ENCODE results near the gene PCYT2.

PCYT2 gene

DNA sequence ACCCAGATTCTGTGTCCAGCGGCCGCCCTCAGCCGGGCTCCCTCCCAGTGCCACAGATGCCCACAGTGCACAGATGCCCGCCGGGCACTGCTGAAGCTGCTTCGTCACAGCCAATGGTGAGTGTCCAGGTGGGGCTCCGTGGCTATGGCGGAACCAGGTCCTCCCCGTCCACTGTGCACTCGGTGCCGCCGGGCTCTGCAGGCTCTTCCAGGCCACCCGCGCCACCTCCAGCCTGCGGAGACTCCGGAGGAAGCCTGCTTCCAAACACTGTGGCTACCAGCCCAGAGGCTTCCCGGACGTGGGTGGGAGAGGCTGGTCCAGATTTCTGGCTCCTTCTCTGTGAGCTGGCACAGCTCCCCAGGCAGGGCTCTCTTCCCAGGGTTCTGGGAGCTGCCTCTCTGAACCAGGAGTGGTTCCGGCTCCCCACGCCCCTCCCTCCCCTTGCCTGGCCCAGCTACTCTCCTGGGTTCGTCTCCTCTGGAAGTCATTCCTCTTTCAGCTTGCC, 28.7 kb upstream of the PCYT2 start:
- no peak for DNase-seq

DNA sequence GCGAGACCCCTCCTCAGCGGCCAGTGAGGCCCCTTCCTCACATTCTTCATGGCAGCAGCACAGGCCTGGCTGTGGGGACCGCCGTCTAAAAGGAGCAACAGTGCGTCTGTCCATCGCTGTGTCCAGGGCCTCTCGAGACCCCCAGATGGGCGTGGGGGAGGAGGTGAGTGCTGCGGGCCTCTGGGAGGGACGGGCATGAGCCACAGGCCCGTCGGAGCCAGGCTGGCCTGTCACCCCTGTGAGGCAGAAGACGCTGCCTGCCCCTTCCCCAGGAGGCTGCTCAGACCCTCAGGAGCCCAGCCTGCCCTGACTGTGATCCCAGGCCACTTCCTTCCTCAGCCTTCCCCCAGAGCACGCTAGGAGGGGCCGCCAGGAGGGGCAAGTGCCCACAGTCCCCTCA, 28.0 kb upstream of the PCYT2 start:
- no peak overlapping the region for H2AFZ ChIP-seq (ENCODE audit: low read depth, low read length)
- H3K9me3 ChIP-seq (ENCODE audit: insufficient read depth, low read length, severe bottlenecking) = no peaks in the 10 kb centered on the region
- TF ChIP-seq, protein P1, sequence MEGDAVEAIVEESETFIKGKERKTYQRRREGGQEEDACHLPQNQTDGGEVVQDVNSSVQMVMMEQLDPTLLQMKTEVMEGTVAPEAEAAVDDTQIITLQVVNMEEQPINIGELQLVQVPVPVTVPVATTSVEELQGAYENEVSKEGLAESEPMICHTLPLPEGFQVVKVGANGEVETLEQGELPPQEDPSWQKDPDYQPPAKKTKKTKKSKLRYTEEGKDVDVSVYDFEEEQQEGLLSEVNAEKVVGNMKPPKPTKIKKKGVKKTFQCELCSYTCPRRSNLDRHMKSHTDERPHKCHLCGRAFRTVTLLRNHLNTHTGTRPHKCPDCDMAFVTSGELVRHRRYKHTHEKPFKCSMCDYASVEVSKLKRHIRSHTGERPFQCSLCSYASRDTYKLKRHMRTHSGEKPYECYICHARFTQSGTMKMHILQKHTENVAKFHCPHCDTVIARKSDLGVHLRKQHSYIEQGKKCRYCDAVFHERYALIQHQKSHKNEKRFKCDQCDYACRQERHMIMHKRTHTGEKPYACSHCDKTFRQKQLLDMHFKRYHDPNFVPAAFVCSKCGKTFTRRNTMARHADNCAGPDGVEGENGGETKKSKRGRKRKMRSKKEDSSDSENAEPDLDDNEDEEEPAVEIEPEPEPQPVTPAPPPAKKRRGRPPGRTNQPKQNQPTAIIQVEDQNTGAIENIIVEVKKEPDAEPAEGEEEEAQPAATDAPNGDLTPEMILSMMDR (IDR thresholded peaks at IDR 0.05; ENCODE audit: borderline replicate concordance, extremely low read depth, low read length, poor library complexity, severe bottlenecking) = no peak
- TF ChIP-seq EZH2 (IDR thresholded peaks at IDR 0.05; ENCODE audit: borderline replicate concordance, low read depth, low read length, severe bottlenecking) = no peak
- ATAC-seq (ENCODE audit: insufficient read depth, low read depth) (no peak), DNase-seq (no peak)
- H3K4me2 ChIP-seq (ENCODE audit: insufficient read depth, low read length) = no peak overlapping the region
- no peaks in the 10 kb centered on the region for H3K79me2 ChIP-seq (ENCODE audit: insufficient read depth, low read length)
- no peak overlapping the region for H3K27ac ChIP-seq (ENCODE audit: low read length)
- no peaks in the 10 kb centered on the region for H3K27me3 ChIP-seq (ENCODE audit: insufficient read depth, low read length, poor library complexity)
- H3K4me1 ChIP-seq (ENCODE audit: insufficient read depth, low read length) = no peaks in the 10 kb centered on the region
- H3K4me3 ChIP-seq (ENCODE audit: low read depth in 1 of 2, low read length in 2 of 2) = no peak overlapping the region
- H3K9ac ChIP-seq (ENCODE audit: low read depth, low read length) = no peak overlapping the region
- no peaks in the 10 kb centered on the region for H3K36me3 ChIP-seq (ENCODE audit: insufficient read depth, low read length)
- no peaks in the 10 kb centered on the region for H4K20me1 ChIP-seq (ENCODE audit: insufficient read depth, low read length)

More for the DNA sequence above, 28.7 kb upstream of the PCYT2 start:
- no peaks in the 10 kb centered on the region for H3K36me3 ChIP-seq (ENCODE audit: insufficient read depth, low read length)
- H2AFZ ChIP-seq (ENCODE audit: low read depth, low read length) = no peak overlapping the region
- H4K20me1 ChIP-seq (ENCODE audit: insufficient read depth, low read length) = no peaks in the 10 kb centered on the region
- no peaks in the 10 kb centered on the region for H3K4me1 ChIP-seq (ENCODE audit: insufficient read depth, low read length)
- no peak overlapping the region for H3K9ac ChIP-seq (ENCODE audit: low read depth, low read length)
- no peak overlapping the region for H3K4me3 ChIP-seq (ENCODE audit: low read depth in 1 of 2, low read length in 2 of 2)
- no peaks in the 10 kb centered on the region for H3K9me3 ChIP-seq (ENCODE audit: insufficient read depth, low read length, severe bottlenecking)
- no peak overlapping the region for H3K4me2 ChIP-seq (ENCODE audit: insufficient read depth, low read length)
- H3K79me2 ChIP-seq (ENCODE audit: insufficient read depth, low read length) = no peaks in the 10 kb centered on the region
- ATAC-seq (ENCODE audit: insufficient read depth, low read depth) = no peak
- no peak overlapping the region for H3K27ac ChIP-seq (ENCODE audit: low read length)
- no peaks in the 10 kb centered on the region for H3K27me3 ChIP-seq (ENCODE audit: insufficient read depth, low read length, poor library complexity)
- TF ChIP-seq EZH2 (IDR thresholded peaks at IDR 0.05; ENCODE audit: borderline replicate concordance, low read depth, low read length, severe bottlenecking) = no peak
- TF ChIP-seq, protein P1 (IDR thresholded peaks at IDR 0.05; ENCODE audit: borderline replicate concordance, extremely low read depth, low read length, poor library complexity, severe bottlenecking) = no peak

GRCh38 chr17:81935709-81936084, 24.5 kb upstream of the PCYT2 start:
- no peak overlapping the region for H3K4me2 ChIP-seq (ENCODE audit: insufficient read depth, low read length)
- no peak overlapping the region for H3K4me3 ChIP-seq (ENCODE audit: low read depth in 1 of 2, low read length in 2 of 2)
- H2AFZ ChIP-seq (ENCODE audit: low read depth, low read length) = no peak overlapping the region
- no peak for DNase-seq
- H3K4me1 ChIP-seq (ENCODE audit: insufficient read depth, low read length) = no peaks in the 10 kb centered on the region
- TF ChIP-seq, protein P1 (IDR thresholded peaks at IDR 0.05; ENCODE audit: borderline replicate concordance, extremely low read depth, low read length, poor library complexity, severe bottlenecking) = no peak
- no peak for TF ChIP-seq EZH2 (IDR thresholded peaks at IDR 0.05; ENCODE audit: borderline replicate concordance, low read depth, low read length, severe bottlenecking)
- H3K27me3 ChIP-seq (ENCODE audit: insufficient read depth, low read length, poor library complexity) = no peaks in the 10 kb centered on the region
- H3K36me3 ChIP-seq (ENCODE audit: insufficient read depth, low read length) = no peaks in the 10 kb centered on the region
- no peaks in the 10 kb centered on the region for H3K9me3 ChIP-seq (ENCODE audit: insufficient read depth, low read length, severe bottlenecking)
- H4K20me1 ChIP-seq (ENCODE audit: insufficient read depth, low read length) = no peaks in the 10 kb centered on the region
- H3K9ac ChIP-seq (ENCODE audit: low read depth, low read length) = no peak overlapping the region
- no peaks in the 10 kb centered on the region for H3K79me2 ChIP-seq (ENCODE audit: insufficient read depth, low read length)
- ATAC-seq (ENCODE audit: insufficient read depth, low read depth) = no peak
- H3K27ac ChIP-seq (ENCODE audit: low read length) = no peak overlapping the region

Data from DND-41 (cell line).